Melanocyte of skin (primary cell): ENCODE data around the gene PRAMEF14. TPM values are rescaled to one million over a fixed set of nuclear protein-coding genes. Genes with fewer than 3 reads are reported as not detected.

Source experiments
- total RNA-seq, 2 donors: library from RNA; depleted of rRNA; stranded (reverse); fragments of >200 nt; gene quantifications; 2 replicates each; pipeline ENCODE4 v1.2.3, GENCODE V29; 2012

PRAMEF14 gene
- not detected for total RNA-seq

GRCh38 chr1:13347034-13347433, at the start of gene PRAMEF14:
Gene PRAMEF14 (minus strand): TSS chr1:13347134. CDS start chr1:13345314, 1,820 bp downstream.

GRCh38 chr1:13389332-13389731, 42.4 kb upstream of the PRAMEF14 start, which contains the start of gene PRAMEF17:
Gene PRAMEF17 (plus strand): TSS chr1:13389632. CDS start chr1:13389658, 26 bp downstream.

GRCh38 chr1:13315281-13315680, 31.7 kb downstream of the PRAMEF14 start, which contains the start of gene PRAMEF15:
Gene PRAMEF15 (plus strand): TSS chr1:13315581. CDS start chr1:13318408, 2,827 bp downstream.

GRCh38 chr1:13303239-13303638, 43.7 kb downstream of the PRAMEF14 start, which contains the start of gene PRAMEF33:
Gene PRAMEF33 (plus strand): TSS chr1:13303539. CDS start chr1:13305955, 2,416 bp downstream.

Other genes with a start within 250 kb of the PRAMEF14 start
- not detected for gene HNRNPCL2, start 230.3 kb downstream of the PRAMEF14 start, total RNA-seq
- gene PRAMEF26, start 191.1 kb downstream of the PRAMEF14 start, total RNA-seq = not detected
- gene HNRNPCL4, start 181.5 kb downstream of the PRAMEF14 start, total RNA-seq = not detected
- not detected for gene PRAMEF9, start 175.3 kb downstream of the PRAMEF14 start, total RNA-seq
- gene PRAMEF13, start 145.7 kb downstream of the PRAMEF14 start, total RNA-seq = not detected
- not detected for gene PRAMEF18, start 121.0 kb downstream of the PRAMEF14 start, total RNA-seq
- not detected for gene PRAMEF5, start 92.9 kb downstream of the PRAMEF14 start, total RNA-seq
- not detected for gene PRAMEF8, start 62.0 kb downstream of the PRAMEF14 start, total RNA-seq
- not detected for gene PRAMEF33, start 43.6 kb downstream of the PRAMEF14 start, total RNA-seq
- not detected for gene PRAMEF15, start 31.6 kb downstream of the PRAMEF14 start, total RNA-seq
- gene PRAMEF19, start 24.8 kb upstream of the PRAMEF14 start, total RNA-seq = not detected
- gene PRAMEF17, start 42.5 kb upstream of the PRAMEF14 start, total RNA-seq = not detected
- not detected for gene PRAMEF20, start 63.3 kb upstream of the PRAMEF14 start, total RNA-seq
- gene LRRC38, start 166.9 kb upstream of the PRAMEF14 start, total RNA-seq = not detected
- not detected for gene PDPN, start 236.7 kb upstream of the PRAMEF14 start, total RNA-seq